Measurements from ENCODE around the gene PACRG.

GRCh38 chr6:163331245-163331644 lies 603.5 kb downstream of the PACRG start:
- TF ChIP-seq POLR2A (IDR thresholded peaks at IDR 0.05), result no peak
- TF ChIP-seq, protein P1, sequence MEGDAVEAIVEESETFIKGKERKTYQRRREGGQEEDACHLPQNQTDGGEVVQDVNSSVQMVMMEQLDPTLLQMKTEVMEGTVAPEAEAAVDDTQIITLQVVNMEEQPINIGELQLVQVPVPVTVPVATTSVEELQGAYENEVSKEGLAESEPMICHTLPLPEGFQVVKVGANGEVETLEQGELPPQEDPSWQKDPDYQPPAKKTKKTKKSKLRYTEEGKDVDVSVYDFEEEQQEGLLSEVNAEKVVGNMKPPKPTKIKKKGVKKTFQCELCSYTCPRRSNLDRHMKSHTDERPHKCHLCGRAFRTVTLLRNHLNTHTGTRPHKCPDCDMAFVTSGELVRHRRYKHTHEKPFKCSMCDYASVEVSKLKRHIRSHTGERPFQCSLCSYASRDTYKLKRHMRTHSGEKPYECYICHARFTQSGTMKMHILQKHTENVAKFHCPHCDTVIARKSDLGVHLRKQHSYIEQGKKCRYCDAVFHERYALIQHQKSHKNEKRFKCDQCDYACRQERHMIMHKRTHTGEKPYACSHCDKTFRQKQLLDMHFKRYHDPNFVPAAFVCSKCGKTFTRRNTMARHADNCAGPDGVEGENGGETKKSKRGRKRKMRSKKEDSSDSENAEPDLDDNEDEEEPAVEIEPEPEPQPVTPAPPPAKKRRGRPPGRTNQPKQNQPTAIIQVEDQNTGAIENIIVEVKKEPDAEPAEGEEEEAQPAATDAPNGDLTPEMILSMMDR (IDR thresholded peaks at IDR 0.05), result no peak
- TF ChIP-seq POLR2AphosphoS5 (IDR thresholded peaks at IDR 0.05), result no peak

All from stomach (tissue), 4 donors.